Measurements from ENCODE around the gene GVQW3. TPM values are rescaled to one million over a fixed set of nuclear protein-coding genes. Genes with fewer than 3 reads are reported as not detected.

GVQW3 gene
- total and polyA plus RNA-seq, 2 of the 13 experiments (the other 11 are each of a cell fraction or from before 2014, with no cell fraction given), result 5.0 to 5.6 TPM

DNA sequence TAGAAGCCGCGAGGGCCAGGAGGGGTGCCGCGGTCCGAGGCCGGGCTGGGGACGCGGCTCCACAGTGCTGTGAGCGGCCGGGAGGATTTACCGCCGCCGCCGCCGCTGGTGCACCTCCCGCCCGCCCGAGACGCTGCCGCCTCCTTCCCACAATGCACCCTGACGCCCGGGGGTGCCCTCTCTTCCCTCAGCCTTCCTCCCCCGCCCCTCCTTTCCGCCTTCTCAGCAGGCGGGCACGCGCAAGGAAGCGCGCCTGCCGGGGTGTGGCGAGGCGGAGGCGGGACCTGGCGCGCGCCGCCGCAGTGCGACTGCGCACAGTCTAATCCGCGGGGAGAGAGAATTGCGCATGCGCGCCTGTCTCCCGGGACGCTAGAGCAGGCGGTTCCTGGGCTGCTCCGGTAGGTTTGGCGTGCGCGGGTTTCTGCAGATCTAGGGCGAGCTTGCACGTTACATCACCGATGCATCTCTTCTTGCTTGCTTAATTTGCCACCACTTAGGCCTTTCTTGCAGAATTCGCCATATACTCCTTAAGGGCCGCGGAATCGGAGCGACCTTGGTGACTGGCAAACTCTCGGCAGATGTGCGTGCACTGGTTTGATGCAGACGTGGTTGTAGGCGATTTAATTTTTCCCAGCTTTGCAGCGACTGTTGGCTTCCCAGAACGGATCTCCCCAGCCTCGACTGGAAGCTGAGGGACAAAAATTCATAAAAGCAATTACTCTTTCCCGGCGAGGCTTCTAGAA, at the start of gene GVQW3, which contains the start of gene THAP12 (continued):
- no peak for TF ChIP-seq E2F2 (CRISPR knock-in tag; IDR thresholded peaks at IDR 0.05; ENCODE audit: borderline replicate concordance)
- TF ChIP-seq CREBL2 (CRISPR knock-in tag; IDR thresholded peaks at IDR 0.05; ENCODE audit: borderline replicate concordance), result 0 out of 2 replicates have a peak, but pooled peaks have one; percentile 49
- peak; percentile 87 for TF ChIP-seq HNRNPLL (IDR thresholded peaks at IDR 0.05; ENCODE audit: low read depth, low read length, poor library complexity, severe bottlenecking)
- peak; percentile 71; the same call in 1 of the 2 replicates for TF ChIP-seq ARID4A (CRISPR knock-in tag; IDR thresholded peaks at IDR 0.05; ENCODE audit: borderline replicate concordance)
- no peak for TF ChIP-seq ZNF569 (CRISPR knock-in tag; IDR thresholded peaks at IDR 0.05; ENCODE audit: borderline replicate concordance)
- TF ChIP-seq, protein P1, sequence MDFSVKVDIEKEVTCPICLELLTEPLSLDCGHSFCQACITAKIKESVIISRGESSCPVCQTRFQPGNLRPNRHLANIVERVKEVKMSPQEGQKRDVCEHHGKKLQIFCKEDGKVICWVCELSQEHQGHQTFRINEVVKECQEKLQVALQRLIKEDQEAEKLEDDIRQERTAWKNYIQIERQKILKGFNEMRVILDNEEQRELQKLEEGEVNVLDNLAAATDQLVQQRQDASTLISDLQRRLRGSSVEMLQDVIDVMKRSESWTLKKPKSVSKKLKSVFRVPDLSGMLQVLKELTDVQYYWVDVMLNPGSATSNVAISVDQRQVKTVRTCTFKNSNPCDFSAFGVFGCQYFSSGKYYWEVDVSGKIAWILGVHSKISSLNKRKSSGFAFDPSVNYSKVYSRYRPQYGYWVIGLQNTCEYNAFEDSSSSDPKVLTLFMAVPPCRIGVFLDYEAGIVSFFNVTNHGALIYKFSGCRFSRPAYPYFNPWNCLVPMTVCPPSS (IDR thresholded peaks at IDR 0.05), result no peak
- TF ChIP-seq SAP130 (CRISPR knock-in tag; IDR thresholded peaks at IDR 0.05; ENCODE audit: low read depth), result peak; percentile 85
- TF ChIP-seq ATF1 (CRISPR knock-in tag; IDR thresholded peaks at IDR 0.05), result no peak
- peak; percentile 15; the same call in 1 of the 2 replicates for TF ChIP-seq CREM (IDR thresholded peaks at IDR 0.05)
- no peak for TF ChIP-seq CREM (CRISPR knock-in tag; IDR thresholded peaks at IDR 0.05)
- no peak for TF ChIP-seq ZBTB46 (CRISPR knock-in tag; IDR thresholded peaks at IDR 0.05; ENCODE audit: borderline replicate concordance)
- TF ChIP-seq, protein P2, sequence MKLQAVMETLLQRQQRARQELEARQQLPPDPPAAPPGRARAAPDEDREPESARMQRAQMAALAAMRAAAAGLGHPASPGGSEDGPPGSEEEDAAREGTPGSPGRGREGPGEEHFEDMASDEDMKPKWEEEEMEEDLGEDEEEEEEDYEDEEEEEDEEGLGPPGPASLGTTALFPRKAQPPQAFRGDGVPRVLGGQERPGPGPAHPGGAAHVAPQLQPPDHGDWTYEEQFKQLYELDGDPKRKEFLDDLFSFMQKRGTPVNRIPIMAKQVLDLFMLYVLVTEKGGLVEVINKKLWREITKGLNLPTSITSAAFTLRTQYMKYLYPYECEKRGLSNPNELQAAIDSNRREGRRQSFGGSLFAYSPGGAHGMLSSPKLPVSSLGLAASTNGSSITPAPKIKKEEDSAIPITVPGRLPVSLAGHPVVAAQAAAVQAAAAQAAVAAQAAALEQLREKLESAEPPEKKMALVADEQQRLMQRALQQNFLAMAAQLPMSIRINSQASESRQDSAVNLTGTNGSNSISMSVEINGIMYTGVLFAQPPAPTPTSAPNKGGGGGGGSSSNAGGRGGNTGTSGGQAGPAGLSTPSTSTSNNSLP (IDR thresholded peaks at IDR 0.05; ENCODE audit: low read depth, low read length), result no peak
- peak; percentile 73; the same call in 1 of the 2 replicates for TF ChIP-seq RXRB (CRISPR knock-in tag; IDR thresholded peaks at IDR 0.05; ENCODE audit: borderline replicate concordance)
- TF ChIP-seq ZEB1 (IDR thresholded peaks at IDR 0.05; ENCODE audit: insufficient replicate concordance, low read depth), result no peak
- peak; percentile 72; the same call in 1 of the 2 replicates for TF ChIP-seq HOMEZ (CRISPR knock-in tag; IDR thresholded peaks at IDR 0.05; ENCODE audit: low read depth)
- TF ChIP-seq ZNF350 (CRISPR knock-in tag; IDR thresholded peaks at IDR 0.05; ENCODE audit: borderline replicate concordance, low read depth), result peak; percentile 73
